HG02852 (cell line): Measurements from ENCODE around the gene AIFM3.

Experiments
- ATAC-seq: cut with Tn5 transposase; IDR thresholded peaks from one replicate; pipeline ENCODE4 v1.9.1; 2021; ENCODE audit warnings: mild to moderate bottlenecking, moderate library complexity; ENCODE audit not compliant: unreplicated experiment

AIFM3 gene

GRCh38 chr22:20973634-20974286, 6.7 kb downstream of the AIFM3 start:
- ATAC-seq: no peak

GRCh38 chr22:20974336-20974955, 7.4 kb downstream of the AIFM3 start:
- no peak for ATAC-seq

- ATAC-seq: no peak
These were observed 8.7 kb downstream of the AIFM3 start for GRCh38 chr22:20975541-20976290.

- ATAC-seq: no peak
These were observed 9.3 kb downstream of the AIFM3 start for GRCh38 chr22:20976291-20976877.

GRCh38 chr22:20977019-20977418, 10.0 kb downstream of the AIFM3 start:
- no peak for ATAC-seq

- ATAC-seq: no peak
These were observed 10.6 kb downstream of the AIFM3 start for GRCh38 chr22:20977516-20978170.

GRCh38 chr22:20978419-20978818, 11.4 kb downstream of the AIFM3 start:
- no peak for ATAC-seq

GRCh38 chr22:20979243-20979809, 12.3 kb downstream of the AIFM3 start:
- ATAC-seq: no peak

- ATAC-seq: no peak
These were observed 12.9 kb downstream of the AIFM3 start for GRCh38 chr22:20979940-20980453.

- no peak for ATAC-seq
These were observed 13.5 kb downstream of the AIFM3 start for GRCh38 chr22:20980523-20980922.

- ATAC-seq: no peak
These were observed 14.1 kb downstream of the AIFM3 start for GRCh38 chr22:20980938-20981722.

- ATAC-seq: peak; percentile 83
These were observed 14.9 kb downstream of the AIFM3 start, which contains the start of gene LZTR1 for GRCh38 chr22:20981787-20982562. TSS of gene LZTR1 (plus strand) at chr22:20982297. CDS start at chr22:20982372, 75 bp downstream.

GRCh38 chr22:20982563-20982882, 15.5 kb downstream of the AIFM3 start:
- ATAC-seq: no peak

- no peak for ATAC-seq
These were observed 16.2 kb downstream of the AIFM3 start for GRCh38 chr22:20983081-20983771.

- ATAC-seq: no peak
These were observed 18.7 kb downstream of the AIFM3 start for GRCh38 chr22:20985720-20986119.

GRCh38 chr22:20986365-20986764, 19.3 kb downstream of the AIFM3 start:
- no peak for ATAC-seq

GRCh38 chr22:20987375-20987774, 20.3 kb downstream of the AIFM3 start:
- ATAC-seq: no peak

GRCh38 chr22:20988573-20989322, 21.7 kb downstream of the AIFM3 start:
- no peak for ATAC-seq
